Lung (tissue), 12 donors: ENCODE data around the gene SCAF11. TPM values are rescaled to one million over a fixed set of nuclear protein-coding genes. Genes with fewer than 3 reads are reported as not detected.
A peak's percentile ranks its signal among the peaks of the same experiment; 100 is the strongest.

Experiments
- ATAC-seq: fragments of 200-7000 bp; cut with Tn5 transposase; one replicate; pipeline ENCODE4 v1.9.1; 2020; ENCODE audit warnings: moderate number of reproducible peaks; ENCODE audit not compliant: insufficient read depth, low FRiP score
- DNase-seq, 3 donors: peaks; one replicate each; pipeline ENCODE4 v3.0.0-alpha.2; 2013 to 2017
- H3K27ac ChIP-seq, 2 donors: one replicate each; pipeline ENCODE4 v1.5.1; 2013; ENCODE audit warnings: mild to moderate bottlenecking in 2 of 2, moderate library complexity in 2 of 2, control low read depth in 1 of 2, inconsistent platforms in 1 of 2, low read depth in 1 of 2, low read length in 1 of 2
- H3K27me3 ChIP-seq, 3 donors: one replicate each; pipeline ENCODE4 v1.5.1; 2013; ENCODE audit warnings: low read length in 2 of 3; ENCODE audit not compliant: control insufficient read depth in 3 of 3, insufficient read depth in 3 of 3
- H3K36me3 ChIP-seq, 4 donors: one replicate each; pipeline ENCODE4 v1.5.1; 2013; ENCODE audit warnings: low read length in 4 of 4, mild to moderate bottlenecking in 1 of 4, moderate library complexity in 1 of 4; ENCODE audit not compliant: control insufficient read depth in 4 of 4, insufficient read depth in 4 of 4
- H3K4me1 ChIP-seq, 5 donors: one replicate each; pipeline ENCODE4 v1.5.1; 2013; ENCODE audit warnings: low read length in 5 of 5, mild to moderate bottlenecking in 2 of 5, moderate library complexity in 1 of 5; ENCODE audit not compliant: control insufficient read depth in 5 of 5, insufficient read depth in 5 of 5
- H3K4me3 ChIP-seq: one replicate; pipeline ENCODE4 v1.5.1; 2013; ENCODE audit warnings: mild to moderate bottlenecking, control low read depth, moderate library complexity
- H3K9ac ChIP-seq, 2 donors: one replicate each; pipeline ENCODE4 v1.5.1; 2013; ENCODE audit warnings: low read length in 2 of 2, control low read depth in 1 of 2; ENCODE audit not compliant: insufficient read depth in 1 of 2
- H3K9me3 ChIP-seq, 4 donors: one replicate each; pipeline ENCODE4 v1.5.1; 2013; ENCODE audit warnings: low read length in 3 of 4, mild to moderate bottlenecking in 1 of 4, moderate library complexity in 1 of 4; ENCODE audit not compliant: control insufficient read depth in 4 of 4, insufficient read depth in 3 of 4
- CTCF ChIP-seq: IDR thresholded peaks from 2 replicates; pipeline ENCODE4 v1.5.1; 2012; ENCODE audit warnings: mild to moderate bottlenecking; ENCODE audit errors: control extremely low read depth, extremely low read depth
- WGBS, 2 donors: extraction: QIAGEN DNeasy Blood & Tissue Kit; methylation state at CpG; one replicate each; pipeline ENCODE4 v1.1.7; 2013; 5-methylcytosine and 5-hydroxymethylcytosine counted together
- polyA plus RNA-seq, 2 donors: library from polyadenylated mRNA; stranded (reverse); fragments of 200-250 nt; gene quantifications; one replicate each; pipeline ENCODE4 v1.2.1, GENCODE V29; 2013
- total RNA-seq, 2 donors: library from RNA; depleted of rRNA in 1 of 2; stranded (reverse); fragments of >200 nt in 1 of 2; gene quantifications; one replicate each; pipeline ENCODE4 v1.2.1, GENCODE V29; 2014 to 2021
- donor health status: control.
- donor health status: control.
- donor health status: Bipolar disorder and iron deficiency.
- donor health status: healthy.
- donor health status: DM: yes; HTN: yes; CAD: no.

The SCAF11 gene
- total and polyA plus RNA-seq, 4 donors = 27.2 to 230 (median 62.9) TPM

- H3K4me1 ChIP-seq = peaks cover 0 to 46% (median 0%) of the 10 kb centered on the region in 5 donors
- no peak overlapping the region for H3K9ac ChIP-seq
- H3K36me3 ChIP-seq = peaks cover 0 to 13% (median 6%) of the 10 kb centered on the region in 4 donors
- H3K27ac ChIP-seq = peak overlapping the region in 1 of 2 donors; percentile 21
- no peak for TF ChIP-seq CTCF
- no peak for ATAC-seq
- DNase-seq = no peak
- H3K9me3 ChIP-seq = no peaks in the 10 kb centered on the region
- 32 to 45% methylated on average over 2 of the region's 2 CpGs for WGBS, 2 donors
- H3K27me3 ChIP-seq = no peaks in the 10 kb centered on the region
- H3K4me3 ChIP-seq = no peak overlapping the region
These were observed 16.8 kb downstream of the SCAF11 start for GRCh38 chr12:45973526-45973925.

- H3K9ac ChIP-seq = no peak overlapping the region
- 96 to 100% methylated on average over 1 of the region's 1 CpG for WGBS, 2 donors
- no peak for TF ChIP-seq CTCF
These were observed 20.0 kb downstream of the SCAF11 start for GRCh38 chr12:45970391-45970790.

GRCh38 chr12:45969084-45969483, 21.3 kb downstream of the SCAF11 start:
- 41 to 56% methylated on average over 2 of the region's 2 CpGs for WGBS, 2 donors
- H3K27me3 ChIP-seq = no peaks in the 10 kb centered on the region
- TF ChIP-seq CTCF = no peak
- no peaks in the 10 kb centered on the region for H3K9me3 ChIP-seq
- H3K9ac ChIP-seq = no peak overlapping the region
- H3K4me3 ChIP-seq = no peak overlapping the region
- H3K36me3 ChIP-seq = peaks cover 0 to 10% (median 6%) of the 10 kb centered on the region in 4 donors
- no peak overlapping the region for H3K27ac ChIP-seq
- H3K4me1 ChIP-seq = peaks cover 0 to 33% (median 0%) of the 10 kb centered on the region in 5 donors
- DNase-seq = no peak
- ATAC-seq = no peak

More at GRCh38 chr12:45970391-45970790, 20.0 kb downstream of the SCAF11 start:
- no peaks in the 10 kb centered on the region for H3K27me3 ChIP-seq
- H3K4me1 ChIP-seq = peaks cover 0 to 42% (median 0%) of the 10 kb centered on the region in 5 donors
- H3K9me3 ChIP-seq = no peaks in the 10 kb centered on the region
- peaks cover 0 to 13% (median 6%) of the 10 kb centered on the region in 4 donors for H3K36me3 ChIP-seq
- ATAC-seq (no peak), DNase-seq (no peak)
- no peak overlapping the region for H3K4me3 ChIP-seq
- no peak overlapping the region for H3K27ac ChIP-seq

GRCh38 chr12:45966486-45966885, 23.9 kb downstream of the SCAF11 start:
- Histone ChIP-seq H3K36me3 (peaks cover 1 to 16% (median 10%) of the 10 kb centered on the region in 4 donors), H3K27ac (peak overlapping the region in 1 of 2 donors; percentile 45), H3K9me3 (no peaks in the 10 kb centered on the region), H3K27me3 (no peaks in the 10 kb centered on the region), H3K4me3 (no peak overlapping the region), H3K4me1 (peaks cover 0 to 24% (median 0%) of the 10 kb centered on the region in 5 donors), H3K9ac (no peak overlapping the region)
- peak in 2 of 3 donors; percentile 21 to 29 for DNase-seq
- no peak for TF ChIP-seq CTCF
- 11 to 33% methylated on average over 1 of the region's 1 CpG for WGBS, 2 donors
- ATAC-seq = peak; percentile 41
